B cell (primary cell): ENCODE results near the gene TRIO. TPM values are rescaled to one million over a fixed set of nuclear protein-coding genes. Genes with fewer than 3 reads are reported as not detected.

Source experiments
- ATAC-seq: fragments of 200-7000 bp; cut with Tn5 transposase; one replicate; pipeline ENCODE4 v1.10.0; 2021; ENCODE audit warnings: low read depth, mild to moderate bottlenecking, moderate number of reproducible peaks, moderate library complexity
- CTCF ChIA-PET: fragments of 350-600 bp; sonication (Branson Sonifier 250); formaldehyde crosslinking; loops from one replicate; lab custom pipeline; 2021; ENCODE audit warnings: antibody characterized with exemption, inconsistent platforms; lab: Charles Lee
- POLR2A ChIA-PET: fragments of 350-600 bp; sonication (Branson Sonifier 250); formaldehyde crosslinking; loops from one replicate; lab custom pipeline; 2021; ENCODE audit warnings: antibody characterized with exemption; lab: Charles Lee
- DNase-seq: peaks from one replicate; pipeline ENCODE4 v3.0.0; 2013
- H2AFZ ChIP-seq: 2 replicates; pipeline ENCODE4 v1.6.1; 2012; ENCODE audit warnings: mild to moderate bottlenecking, low read depth, low read length; ENCODE audit not compliant: insufficient read depth, poor library complexity, severe bottlenecking
- H3K27ac ChIP-seq, 2 donors: 1 replicate in 1 of 2; 2 replicates in 1 of 2; pipeline ENCODE4 v1.5.1; 2012 to 2013; ENCODE audit warnings: low read length in 2 of 2, mild to moderate bottlenecking in 2 of 2, moderate library complexity in 1 of 2
- H3K27me3 ChIP-seq, 4 experiments: fragments of 200-600 bp in 1 of 4; sonication (generic) in 1 of 4; replicated peaks in 1 of 4; 1 replicate in 2 of 4; 2 replicates in 2 of 4; pipeline versions ENCODE4 v1.6.1 to v1.7.0; 2013 to 2016; ENCODE audit warnings: low read length in 3 of 4, mild to moderate bottlenecking in 2 of 4, mixed read lengths in 1 of 4, moderate library complexity in 1 of 4; ENCODE audit not compliant: insufficient read depth in 4 of 4, control insufficient read depth in 3 of 4; ENCODE audit errors: control extremely low read depth in 1 of 4
- H3K36me3 ChIP-seq, 2 experiments: replicated peaks in 1 of 2; 1 replicate in 1 of 2; 2 replicates in 1 of 2; pipeline versions ENCODE4 v1.6.1 to v1.7.1; 2013; ENCODE audit warnings: low read length in 1 of 2; ENCODE audit not compliant: insufficient read depth in 2 of 2, control insufficient read depth in 1 of 2; ENCODE audit errors: control extremely low read depth in 1 of 2, extremely low read depth in 1 of 2
- H3K4me1 ChIP-seq, 2 donors: fragments of 200-600 bp in 1 of 2; sonication (generic) in 1 of 2; 1 replicate in 1 of 2; 2 replicates in 1 of 2; pipeline versions ENCODE4 v1.5.1 to v1.6.1; 2013 to 2017; ENCODE audit warnings: low read length in 2 of 2; ENCODE audit not compliant: control insufficient read depth in 2 of 2, insufficient read depth in 2 of 2
- H3K4me2 ChIP-seq: replicated peaks from 2 replicates; pipeline ENCODE3; 2012; ENCODE audit warnings: mild to moderate bottlenecking, low read depth, low read length; ENCODE audit not compliant: poor library complexity, severe bottlenecking
- H3K4me3 ChIP-seq, 5 experiments: fragments of 200-600 bp in 1 of 5; sonication (generic) in 1 of 5; 1 replicate in 3 of 5; 2 replicates in 2 of 5; pipeline versions ENCODE4 v1.5.1 to v1.7.0; 2011 to 2016; ENCODE audit warnings: low read length in 4 of 5, mild to moderate bottlenecking in 4 of 5, low read depth in 2 of 5, control low read depth in 1 of 5, moderate library complexity in 1 of 5; ENCODE audit not compliant: insufficient read depth in 1 of 5; ENCODE audit errors: control extremely low read depth in 1 of 5, extremely low read depth in 1 of 5
- H3K79me2 ChIP-seq: fragments of 200-600 bp; sonication (generic); one replicate; pipeline ENCODE4 v1.6.0; 2016; ENCODE audit warnings: low read length; ENCODE audit not compliant: control insufficient read depth, insufficient read depth
- H3K9ac ChIP-seq: fragments of 200-600 bp; sonication (generic); 2 replicates; pipeline ENCODE4 v1.6.1; 2017; ENCODE audit warnings: mild to moderate bottlenecking, low read length, moderate library complexity
- H3K9me3 ChIP-seq, 3 donors: one replicate each; pipeline versions ENCODE4 v1.6.1 to v1.7.1; 2013; ENCODE audit warnings: low read length in 2 of 3; ENCODE audit not compliant: control insufficient read depth in 2 of 3, insufficient read depth in 1 of 3; ENCODE audit errors: control extremely low read depth in 1 of 3
- H4K20me1 ChIP-seq: 2 replicates; pipeline ENCODE4 v1.6.0; 2012; ENCODE audit warnings: mild to moderate bottlenecking, low read length; ENCODE audit not compliant: insufficient read depth, control insufficient read depth, poor library complexity, severe bottlenecking
- H3K27ac Mint-ChIP-seq: one replicate; pipeline ENCODE4 v1.8.0; 2021; ENCODE audit warnings: mixed read lengths
- H3K27me3 Mint-ChIP-seq: one replicate; pipeline ENCODE4 v1.8.0; 2021; ENCODE audit warnings: mixed read lengths
- H3K4me1 Mint-ChIP-seq: one replicate; pipeline ENCODE4 v1.8.0; 2021; ENCODE audit warnings: mixed read lengths
- H3K4me3 Mint-ChIP-seq: one replicate; pipeline ENCODE4 v1.8.0; 2021; ENCODE audit warnings: mixed read lengths
- H3K9me3 Mint-ChIP-seq: one replicate; pipeline ENCODE4 v1.8.0; 2022; ENCODE audit warnings: mixed read lengths; ENCODE audit not compliant: insufficient read depth
- CTCF ChIP-seq: fragments of 200-600 bp; IDR thresholded peaks from one replicate; pipeline ENCODE4 v1.8.0; 2022; ENCODE audit warnings: antibody characterized with exemption, mild to moderate bottlenecking
- EZH2 ChIP-seq: IDR thresholded peaks from 2 replicates; pipeline ENCODE4 v1.6.1; 2012; ENCODE audit warnings: borderline replicate concordance, low read depth, mild to moderate bottlenecking, moderate library complexity, low read length; ENCODE audit not compliant: insufficient read depth, poor library complexity, severe bottlenecking
- WGBS: methylation state at CpG from one replicate; pipeline ENCODE4 v1.1.5; 2013; ENCODE audit warnings: missing lambda C conversion rate; ENCODE audit not compliant: insufficient coverage; 5-methylcytosine and 5-hydroxymethylcytosine counted together
- intact Hi-C: fragments of 100-400 bp; cut with micrococcal nuclease; formaldehyde crosslinking; loops from one replicate; pipeline ENCODE4 v1.10.0; 2022
- polyA plus RNA-seq: library from polyadenylated mRNA; depleted of rRNA; stranded (reverse); fragments of >200 nt; gene quantifications from 2 replicates; pipeline ENCODE4 v1.2.3, GENCODE V29; 2012
- total RNA-seq, 2 donors: library from RNA; stranded (reverse); fragments of 120-200 nt in 1 of 2; gene quantifications; 1 replicate in 1 of 2; 2 replicates in 1 of 2; pipeline versions ENCODE4 v1.2.3 to v1.2.4, GENCODE V29; 2013 to 2022

TRIO gene
- total and polyA plus RNA-seq, 2 donors (not counting 1 experiment from before 2014, with no cell fraction given), result 90.5 to 479 TPM

- no peak overlapping the region for H2AFZ ChIP-seq
- Mint-ChIP-seq H3K4me3 (no peak overlapping the region), H3K9me3 (no peaks in the 10 kb centered on the region), H3K27ac (peak overlapping the region; percentile 62), H3K27me3 (no peaks in the 10 kb centered on the region), H3K4me1 (peaks cover 74% of the 10 kb centered on the region)
- H3K27ac ChIP-seq, result no peak overlapping the region
- H3K4me1 ChIP-seq, result peaks cover 13 to 15% of the 10 kb centered on the region in 2 donors
- H3K4me3 ChIP-seq, result no peak overlapping the region
- no peaks in the 10 kb centered on the region for H3K27me3 ChIP-seq
- DNase-seq (no peak), ATAC-seq (no peak)
- intact Hi-C loops, result no loop called here
- no peaks in the 10 kb centered on the region for H3K9me3 ChIP-seq
- 97% methylated on average over 9 of the region's 12 CpGs for WGBS
- no peak overlapping the region for H3K4me2 ChIP-seq
- CTCF ChIA-PET, result no interaction called here
- H3K79me2 ChIP-seq, result peaks cover 86% of the 10 kb centered on the region
- POLR2A ChIA-PET, result no interaction called here
- H3K9ac ChIP-seq, result no peak overlapping the region
- no peak for TF ChIP-seq EZH2
- H4K20me1 ChIP-seq, result peaks cover 70% of the 10 kb centered on the region
- peaks cover 0 to under 1% of the 10 kb centered on the region in 2 experiments for H3K36me3 ChIP-seq
Measured at GRCh38 chr5:14237317-14238086, 94.4 kb downstream of the TRIO start.

- DNase-seq, result no peak
- peaks cover 70% of the 10 kb centered on the region for H4K20me1 ChIP-seq
- H3K9me3 ChIP-seq, result no peaks in the 10 kb centered on the region
- no peaks in the 10 kb centered on the region for H3K27me3 ChIP-seq
- peaks cover 13 to 15% of the 10 kb centered on the region in 2 donors for H3K4me1 ChIP-seq
- intact Hi-C loops, result no loop called here
- no peak for ATAC-seq
- CTCF ChIA-PET, result no interaction called here
- peaks cover 70% of the 10 kb centered on the region for H3K4me1 Mint-ChIP-seq
- H3K9ac ChIP-seq, result no peak overlapping the region
- no peak overlapping the region for H3K4me2 ChIP-seq
- no peak overlapping the region for H3K4me3 ChIP-seq
- no peak overlapping the region for H2AFZ ChIP-seq
- WGBS, result 100% methylated on average over 2 of the region's 6 CpGs
- no peak for TF ChIP-seq EZH2
- TF ChIP-seq CTCF, result no peak
- no peak overlapping the region for H3K27ac ChIP-seq
- no peak overlapping the region for H3K4me3 Mint-ChIP-seq
- H3K27ac Mint-ChIP-seq, result no peak overlapping the region
- H3K36me3 ChIP-seq, result peaks cover 0 to 5% of the 10 kb centered on the region in 2 experiments
- POLR2A ChIA-PET, result no interaction called here
- no peaks in the 10 kb centered on the region for H3K27me3 Mint-ChIP-seq
- H3K79me2 ChIP-seq, result peaks cover 85% of the 10 kb centered on the region
- no peaks in the 10 kb centered on the region for H3K9me3 Mint-ChIP-seq
Measured at GRCh38 chr5:14238272-14238671, 95.1 kb downstream of the TRIO start.
